Right atrium auricular region (tissue), 2 donors: ENCODE measurements around the gene TBC1D20. TPM values are rescaled to one million over a fixed set of nuclear protein-coding genes. Genes with fewer than 3 reads are reported as not detected.
A peak's percentile ranks its signal among the peaks of the same experiment; 100 is the strongest.

Source experiments
- DNase-seq: peaks from one replicate; pipeline ENCODE4 v3.0.0-alpha.2; 2019; ENCODE audit warnings: low spot score
- H3K27ac ChIP-seq, 2 donors: fragments of 200-600 bp; sonication (generic); 1 replicate in 1 of 2; 2 replicates in 1 of 2; pipeline ENCODE4 v1.5.1; 2016 to 2019
- H3K27me3 ChIP-seq, 2 donors: fragments of 200-600 bp; sonication (generic); one replicate each; pipeline versions ENCODE4 v1.5.1 to v1.6.0; 2017 to 2019
- H3K36me3 ChIP-seq: fragments of 200-600 bp; sonication (generic); one replicate; pipeline ENCODE4 v1.5.1; 2016
- H3K4me1 ChIP-seq, 2 donors: fragments of 200-600 bp; sonication (generic); one replicate each; pipeline versions ENCODE4 v1.5.1 to v1.6.0; 2017 to 2019
- H3K4me3 ChIP-seq, 2 donors: fragments of 200-600 bp; sonication (generic); 1 replicate in 1 of 2; 2 replicates in 1 of 2; pipeline ENCODE4 v1.5.1; 2017 to 2019; ENCODE audit warnings: mild to moderate bottlenecking in 1 of 2, moderate library complexity in 1 of 2
- H3K9me3 ChIP-seq, 2 donors: fragments of 200-600 bp; sonication (generic); one replicate each; pipeline ENCODE4 v1.5.1; 2019
- total RNA-seq, 2 donors: library from RNA; depleted of rRNA; stranded (reverse); fragments of >200 nt; gene quantifications; one replicate each; pipeline ENCODE4 v1.1.0, GENCODE V29; 2016
- TF ChIP-seq, protein P1 (sequence below), 2 donors: fragments of 200-600 bp; sonication (generic); IDR thresholded peaks; one replicate each; pipeline ENCODE4 v1.5.1; 2019; ENCODE audit warnings: antibody characterized with exemption in 2 of 2

TBC1D20 gene
- total RNA-seq, 2 donors from 2014 or later = 24.3 to 27.0 TPM

DNA sequence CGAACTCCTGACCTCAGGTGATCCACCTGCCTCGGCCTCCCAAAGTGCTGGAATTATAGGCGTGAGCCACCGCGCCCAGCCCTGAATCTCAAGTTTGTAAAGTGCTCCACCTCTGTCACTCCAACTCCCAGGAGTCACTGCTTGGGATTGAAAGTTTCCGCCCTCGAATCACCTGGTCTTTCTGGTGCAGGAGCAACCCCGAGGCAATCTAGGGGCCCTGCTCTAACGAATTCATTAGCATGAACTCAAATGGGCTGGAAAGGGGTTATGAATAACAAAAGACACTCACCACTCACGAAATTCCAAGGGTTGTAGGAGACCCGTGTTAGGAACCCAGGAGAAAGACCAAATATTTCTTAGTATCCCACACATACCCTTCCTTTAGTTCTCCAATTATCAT, 28.1 kb downstream of the TBC1D20 start:
- no peaks in the 10 kb centered on the region for H3K27me3 ChIP-seq
- H3K36me3 ChIP-seq = peaks cover 64% of the 10 kb centered on the region
- TF ChIP-seq, protein P1, sequence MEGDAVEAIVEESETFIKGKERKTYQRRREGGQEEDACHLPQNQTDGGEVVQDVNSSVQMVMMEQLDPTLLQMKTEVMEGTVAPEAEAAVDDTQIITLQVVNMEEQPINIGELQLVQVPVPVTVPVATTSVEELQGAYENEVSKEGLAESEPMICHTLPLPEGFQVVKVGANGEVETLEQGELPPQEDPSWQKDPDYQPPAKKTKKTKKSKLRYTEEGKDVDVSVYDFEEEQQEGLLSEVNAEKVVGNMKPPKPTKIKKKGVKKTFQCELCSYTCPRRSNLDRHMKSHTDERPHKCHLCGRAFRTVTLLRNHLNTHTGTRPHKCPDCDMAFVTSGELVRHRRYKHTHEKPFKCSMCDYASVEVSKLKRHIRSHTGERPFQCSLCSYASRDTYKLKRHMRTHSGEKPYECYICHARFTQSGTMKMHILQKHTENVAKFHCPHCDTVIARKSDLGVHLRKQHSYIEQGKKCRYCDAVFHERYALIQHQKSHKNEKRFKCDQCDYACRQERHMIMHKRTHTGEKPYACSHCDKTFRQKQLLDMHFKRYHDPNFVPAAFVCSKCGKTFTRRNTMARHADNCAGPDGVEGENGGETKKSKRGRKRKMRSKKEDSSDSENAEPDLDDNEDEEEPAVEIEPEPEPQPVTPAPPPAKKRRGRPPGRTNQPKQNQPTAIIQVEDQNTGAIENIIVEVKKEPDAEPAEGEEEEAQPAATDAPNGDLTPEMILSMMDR (IDR thresholded peaks at IDR 0.05) = no peak
- no peak for DNase-seq
- H3K4me1 ChIP-seq = peaks cover 0 to 40% of the 10 kb centered on the region in 2 donors
- H3K27ac ChIP-seq = no peak overlapping the region
- no peaks in the 10 kb centered on the region for H3K9me3 ChIP-seq
- no peak overlapping the region for H3K4me3 ChIP-seq

DNA sequence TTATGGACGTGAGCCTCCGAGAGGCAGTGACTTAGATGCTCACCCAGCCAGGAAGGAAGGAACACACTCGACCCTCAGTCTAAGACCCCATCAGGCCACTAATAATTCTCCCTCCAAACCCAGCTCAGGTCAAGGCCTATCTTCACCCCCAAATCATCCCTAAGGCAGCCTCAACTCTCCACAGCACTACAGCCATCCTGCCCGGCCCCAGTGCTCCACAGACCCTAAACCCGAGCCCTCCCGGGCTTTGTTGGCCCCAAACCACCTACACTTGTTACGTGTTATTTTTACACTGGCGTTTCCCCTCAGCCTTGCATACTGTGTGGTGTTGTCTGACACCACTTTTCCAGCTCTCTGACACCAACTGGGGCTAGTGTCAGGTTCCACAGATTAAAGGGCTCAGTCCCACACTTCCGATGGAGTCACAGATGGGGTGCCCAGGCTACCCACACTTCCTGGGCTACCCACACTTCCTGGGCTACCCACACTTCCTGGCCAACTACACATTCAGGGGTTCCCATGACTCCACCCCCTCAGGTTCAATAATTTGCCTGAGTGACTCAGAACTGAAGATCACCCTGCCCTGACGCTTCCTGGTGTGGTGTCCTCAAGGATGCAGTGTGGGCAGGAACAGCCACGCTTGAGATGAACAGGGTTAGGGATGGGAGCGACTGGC, 28.9 kb downstream of the TBC1D20 start:
- peaks cover 0 to 40% of the 10 kb centered on the region in 2 donors for H3K4me1 ChIP-seq
- DNase-seq = no peak
- peaks cover 64% of the 10 kb centered on the region for H3K36me3 ChIP-seq

DNA sequence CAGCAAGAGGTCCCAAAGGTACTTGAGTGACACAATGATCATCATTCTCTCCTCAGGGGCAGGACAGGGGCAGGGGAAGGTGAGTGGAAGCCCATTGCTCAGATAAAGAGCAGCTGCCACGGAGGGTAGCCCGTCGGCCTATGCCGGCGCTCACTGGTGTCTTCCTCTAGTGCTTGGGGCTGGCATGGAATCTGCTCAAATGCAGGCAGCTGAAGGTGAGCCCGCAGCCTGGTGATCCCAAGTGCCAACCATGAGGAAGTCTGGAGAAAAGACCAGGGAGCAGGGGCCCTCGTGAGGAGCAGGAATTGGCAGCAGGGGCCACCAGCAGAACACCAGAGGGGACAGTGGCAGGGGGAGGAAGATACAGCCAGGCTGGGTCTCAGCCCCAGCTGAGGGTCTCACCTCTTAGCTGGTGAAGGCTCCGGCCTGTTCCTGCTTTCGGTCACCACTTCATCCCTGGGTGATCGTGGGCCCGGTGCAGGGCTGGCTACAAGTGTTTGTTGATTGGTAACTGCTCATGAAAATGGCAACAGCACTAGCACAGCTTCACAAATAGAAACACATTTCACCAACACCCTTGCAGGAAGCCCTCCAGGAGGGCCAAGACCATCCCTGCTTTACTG, 29.5 kb downstream of the TBC1D20 start:
- H3K4me3 ChIP-seq = no peak overlapping the region
- H3K9me3 ChIP-seq = no peaks in the 10 kb centered on the region
- no peak for DNase-seq
- no peaks in the 10 kb centered on the region for H3K27me3 ChIP-seq
- H3K27ac ChIP-seq = peak overlapping the region; percentile 45 to 75
- peaks cover 58% of the 10 kb centered on the region for H3K36me3 ChIP-seq
- H3K4me1 ChIP-seq = peaks cover 0 to 40% of the 10 kb centered on the region in 2 donors
- TF ChIP-seq, protein P1 (IDR thresholded peaks at IDR 0.05) = no peak

More for the DNA sequence above, 28.9 kb downstream of the TBC1D20 start:
- H3K27me3 ChIP-seq = no peaks in the 10 kb centered on the region
- no peaks in the 10 kb centered on the region for H3K9me3 ChIP-seq
- H3K4me3 ChIP-seq = no peak overlapping the region
- TF ChIP-seq, protein P1 (IDR thresholded peaks at IDR 0.05) = no peak
- H3K27ac ChIP-seq = peak overlapping the region; percentile 45 to 75

DNA sequence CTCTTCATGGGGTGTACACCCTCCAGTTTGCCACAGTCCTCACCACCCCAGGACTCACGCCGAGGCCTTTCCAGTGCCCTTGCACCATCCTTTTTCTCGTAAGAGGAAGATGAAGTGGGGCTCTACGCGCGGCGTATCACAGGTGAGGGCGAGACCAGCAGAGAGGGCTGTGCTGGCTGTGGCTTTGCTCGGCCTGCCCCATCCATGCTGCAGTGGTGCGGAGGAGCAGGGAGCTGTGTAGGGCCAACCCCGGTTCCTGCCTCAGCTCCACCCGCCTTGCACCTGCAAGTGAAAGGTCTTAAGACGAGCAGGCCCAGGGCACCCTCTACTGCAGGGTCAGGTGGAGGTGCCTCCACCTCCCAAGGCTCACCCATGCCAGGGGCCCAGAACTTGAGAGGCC, 30.1 kb downstream of the TBC1D20 start:
- Histone ChIP-seq H3K4me3 (no peak overlapping the region), H3K4me1 (peaks cover 0 to 40% of the 10 kb centered on the region in 2 donors), H3K9me3 (no peaks in the 10 kb centered on the region), H3K27ac (peak overlapping the region in 1 of 2 donors; percentile 75), H3K27me3 (no peaks in the 10 kb centered on the region), H3K36me3 (peaks cover 58% of the 10 kb centered on the region)
- DNase-seq = no peak
- TF ChIP-seq, protein P1 (IDR thresholded peaks at IDR 0.05) = no peak

DNA sequence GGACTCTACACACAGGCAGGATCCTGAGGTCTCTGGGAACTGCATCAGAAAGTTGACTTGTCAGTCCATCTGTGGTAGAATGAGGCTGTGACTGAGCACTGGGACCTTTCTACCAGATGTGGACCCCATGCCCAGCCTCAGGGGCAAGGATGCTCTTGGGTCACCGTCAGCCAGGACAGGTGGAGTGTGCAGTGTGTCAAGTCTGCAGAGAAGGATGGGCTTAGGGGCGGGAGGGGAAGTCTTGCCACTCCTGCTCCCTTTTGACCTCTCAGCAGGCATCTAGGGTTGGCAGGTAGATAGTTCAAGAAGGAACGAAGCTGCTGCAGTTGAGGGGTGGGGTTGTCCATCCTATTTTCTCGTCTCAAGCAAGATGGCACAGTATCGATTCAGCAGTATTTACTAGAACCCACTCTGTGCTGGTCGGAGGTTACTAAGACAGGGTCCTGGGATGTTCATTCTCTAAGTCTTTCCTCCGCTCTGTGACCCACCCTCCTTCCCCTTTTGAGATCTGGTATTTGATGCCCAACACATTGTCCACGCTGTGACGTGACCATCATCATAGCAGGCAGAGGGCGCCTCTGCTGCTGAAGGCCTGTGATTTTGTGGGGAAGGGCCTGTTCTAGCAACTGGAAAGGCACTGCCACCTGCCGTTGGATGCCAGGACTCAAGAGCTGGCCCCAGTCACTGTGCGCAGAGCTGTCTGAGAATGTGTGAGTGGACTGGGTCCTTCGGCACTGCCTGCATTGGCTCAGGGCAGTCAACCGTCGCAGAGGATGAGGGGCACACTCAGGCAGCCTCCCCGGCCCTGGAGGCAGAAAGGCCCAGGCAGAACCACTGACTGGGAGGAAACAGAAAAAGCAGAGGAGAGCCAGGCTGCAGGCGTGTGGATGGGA, 31.1 kb downstream of the TBC1D20 start:
- TF ChIP-seq, protein P1 (IDR thresholded peaks at IDR 0.05) = peak; percentile 19 to 78
- DNase-seq = no peak
- H3K27ac ChIP-seq = peak overlapping the region in 1 of 2 donors; percentile 7

More for the DNA sequence above, 31.1 kb downstream of the TBC1D20 start:
- Histone ChIP-seq H3K4me3 (no peak overlapping the region), H3K4me1 (peaks cover 0 to 40% of the 10 kb centered on the region in 2 donors), H3K36me3 (peaks cover 49% of the 10 kb centered on the region), H3K27me3 (no peaks in the 10 kb centered on the region), H3K9me3 (no peaks in the 10 kb centered on the region)
